Measurements from ENCODE around the gene KLK2.

KLK2 gene

DNA sequence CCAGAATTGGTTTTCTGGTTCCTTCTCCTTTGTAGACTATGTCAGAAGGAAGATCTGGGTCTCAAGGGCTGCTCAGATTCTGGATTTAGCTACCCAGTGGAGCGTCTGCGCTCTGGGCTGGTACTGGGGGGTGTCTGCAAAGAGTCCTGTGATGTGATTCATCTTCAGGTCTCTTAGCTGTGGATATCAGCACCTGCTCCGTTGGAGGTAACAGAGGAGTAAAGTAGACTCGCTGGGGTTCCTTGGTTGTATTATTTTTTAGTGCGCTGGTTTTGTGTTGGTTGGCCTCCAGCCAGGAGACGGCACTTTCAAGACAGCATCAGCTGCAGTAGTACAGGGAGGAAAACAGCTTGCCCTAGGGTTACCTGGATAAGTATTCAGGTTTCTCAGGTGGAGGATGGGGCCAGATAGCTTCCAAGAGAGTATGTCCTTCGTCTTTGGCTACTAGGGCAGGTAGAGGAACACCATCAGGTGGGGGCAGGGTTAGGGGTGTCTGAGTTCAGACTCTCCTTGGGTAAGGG is 29.5 kb upstream of the KLK2 start:
- no peak for DNase-seq (ENCODE audit: low read depth, low spot score)
- POLR2A ChIA-PET: no interaction called here
- no peak overlapping the region for H3K4me3 ChIP-seq (ENCODE audit: low read depth, low read length)
- CTCF ChIA-PET: no interaction called here
- TF ChIP-seq, protein P1, sequence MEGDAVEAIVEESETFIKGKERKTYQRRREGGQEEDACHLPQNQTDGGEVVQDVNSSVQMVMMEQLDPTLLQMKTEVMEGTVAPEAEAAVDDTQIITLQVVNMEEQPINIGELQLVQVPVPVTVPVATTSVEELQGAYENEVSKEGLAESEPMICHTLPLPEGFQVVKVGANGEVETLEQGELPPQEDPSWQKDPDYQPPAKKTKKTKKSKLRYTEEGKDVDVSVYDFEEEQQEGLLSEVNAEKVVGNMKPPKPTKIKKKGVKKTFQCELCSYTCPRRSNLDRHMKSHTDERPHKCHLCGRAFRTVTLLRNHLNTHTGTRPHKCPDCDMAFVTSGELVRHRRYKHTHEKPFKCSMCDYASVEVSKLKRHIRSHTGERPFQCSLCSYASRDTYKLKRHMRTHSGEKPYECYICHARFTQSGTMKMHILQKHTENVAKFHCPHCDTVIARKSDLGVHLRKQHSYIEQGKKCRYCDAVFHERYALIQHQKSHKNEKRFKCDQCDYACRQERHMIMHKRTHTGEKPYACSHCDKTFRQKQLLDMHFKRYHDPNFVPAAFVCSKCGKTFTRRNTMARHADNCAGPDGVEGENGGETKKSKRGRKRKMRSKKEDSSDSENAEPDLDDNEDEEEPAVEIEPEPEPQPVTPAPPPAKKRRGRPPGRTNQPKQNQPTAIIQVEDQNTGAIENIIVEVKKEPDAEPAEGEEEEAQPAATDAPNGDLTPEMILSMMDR (IDR thresholded peaks at IDR 0.05; ENCODE audit: insufficient read depth, low read length, missing control alignments): no peak

GRCh38 chr19:50844296-50844935 is 28.8 kb upstream of the KLK2 start:
- no peak overlapping the region for H3K4me3 ChIP-seq (ENCODE audit: low read depth, low read length)
- no peak for DNase-seq (ENCODE audit: low read depth, low spot score)
- CTCF ChIA-PET: no interaction called here
- POLR2A ChIA-PET: no interaction called here
- TF ChIP-seq, protein P1 (IDR thresholded peaks at IDR 0.05; ENCODE audit: insufficient read depth, low read length, missing control alignments): no peak

GRCh38 chr19:50850738-50851137 is 22.5 kb upstream of the KLK2 start:
- no peak for DNase-seq (ENCODE audit: low read depth, low spot score)
- H3K4me3 ChIP-seq (ENCODE audit: low read depth, low read length): no peak overlapping the region
- ChIA-PET POLR2A (no interaction called here), CTCF (no interaction called here)
- TF ChIP-seq, protein P1 (IDR thresholded peaks at IDR 0.05; ENCODE audit: insufficient read depth, low read length, missing control alignments): no peak

- POLR2A ChIA-PET: no interaction called here
- TF ChIP-seq, protein P1 (IDR thresholded peaks at IDR 0.05; ENCODE audit: insufficient read depth, low read length, missing control alignments): no peak
- DNase-seq (ENCODE audit: low read depth, low spot score): no peak
- H3K4me3 ChIP-seq (ENCODE audit: low read depth, low read length): no peak overlapping the region
- CTCF ChIA-PET: no interaction called here
Observed at GRCh38 chr19:50851620-50852019, 21.6 kb upstream of the KLK2 start.

DNA sequence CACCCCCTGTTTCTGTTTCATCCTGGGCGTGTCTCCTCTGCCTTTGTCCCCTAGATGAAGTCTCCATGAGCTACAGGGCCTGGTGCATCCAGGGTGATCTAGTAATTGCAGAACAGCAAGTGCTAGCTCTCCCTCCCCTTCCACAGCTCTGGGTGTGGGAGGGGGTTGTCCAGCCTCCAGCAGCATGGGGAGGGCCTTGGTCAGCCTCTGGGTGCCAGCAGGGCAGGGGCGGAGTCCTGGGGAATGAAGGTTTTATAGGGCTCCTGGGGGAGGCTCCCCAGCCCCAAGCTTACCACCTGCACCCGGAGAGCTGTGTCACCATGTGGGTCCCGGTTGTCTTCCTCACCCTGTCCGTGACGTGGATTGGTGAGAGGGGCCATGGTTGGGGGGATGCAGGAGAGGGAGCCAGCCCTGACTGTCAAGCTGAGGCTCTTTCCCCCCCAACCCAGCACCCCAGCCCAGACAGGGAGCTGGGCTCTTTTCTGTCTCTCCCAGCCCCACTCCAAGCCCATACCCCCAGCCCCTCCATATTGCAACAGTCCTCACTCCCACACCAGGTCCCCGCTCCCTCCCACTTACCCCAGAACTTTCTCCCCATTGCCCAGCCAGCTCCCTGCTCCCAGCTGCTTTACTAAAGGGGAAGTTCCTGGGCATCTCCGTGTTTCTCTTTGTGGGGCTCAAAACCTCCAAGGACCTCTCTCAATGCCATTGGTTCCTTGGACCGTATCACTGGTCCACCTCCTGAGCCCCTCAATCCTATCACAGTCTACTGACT is 18.4 kb upstream of the KLK2 start, which contains the start of gene KLK3:
Gene KLK3, plus strand, starts transcription at position 280 of the 775 bp plus-strand sequence. Its CDS starts 41 bp downstream, at position 321.
- CTCF ChIA-PET: no interaction called here
- H3K4me3 ChIP-seq (ENCODE audit: low read depth, low read length): no peak within 1 kb of the TSS
- no peak for DNase-seq (ENCODE audit: low read depth, low spot score)
- POLR2A ChIA-PET: no interaction called here
- TF ChIP-seq, protein P1 (IDR thresholded peaks at IDR 0.05; ENCODE audit: insufficient read depth, low read length, missing control alignments): no peak

- POLR2A ChIA-PET: no interaction called here
- no peak for DNase-seq (ENCODE audit: low read depth, low spot score)
- CTCF ChIA-PET: no interaction called here
- H3K4me3 ChIP-seq (ENCODE audit: low read depth, low read length): no peak overlapping the region
- TF ChIP-seq, protein P1 (IDR thresholded peaks at IDR 0.05; ENCODE audit: insufficient read depth, low read length, missing control alignments): no peak
Observed at GRCh38 chr19:50857366-50857765, 15.9 kb upstream of the KLK2 start.
